ENCODE results near the gene GALE. TPM values are rescaled to one million over a fixed set of nuclear protein-coding genes. Genes with fewer than 3 reads are reported as not detected.
"Not testable (repeated sequence)": the region's sequence is repeated elsewhere in the genome, so short reads cannot be mapped to it uniquely, and the experiment has no call there.

Gene GALE
- total RNA-seq = 15.8 TPM

DNA sequence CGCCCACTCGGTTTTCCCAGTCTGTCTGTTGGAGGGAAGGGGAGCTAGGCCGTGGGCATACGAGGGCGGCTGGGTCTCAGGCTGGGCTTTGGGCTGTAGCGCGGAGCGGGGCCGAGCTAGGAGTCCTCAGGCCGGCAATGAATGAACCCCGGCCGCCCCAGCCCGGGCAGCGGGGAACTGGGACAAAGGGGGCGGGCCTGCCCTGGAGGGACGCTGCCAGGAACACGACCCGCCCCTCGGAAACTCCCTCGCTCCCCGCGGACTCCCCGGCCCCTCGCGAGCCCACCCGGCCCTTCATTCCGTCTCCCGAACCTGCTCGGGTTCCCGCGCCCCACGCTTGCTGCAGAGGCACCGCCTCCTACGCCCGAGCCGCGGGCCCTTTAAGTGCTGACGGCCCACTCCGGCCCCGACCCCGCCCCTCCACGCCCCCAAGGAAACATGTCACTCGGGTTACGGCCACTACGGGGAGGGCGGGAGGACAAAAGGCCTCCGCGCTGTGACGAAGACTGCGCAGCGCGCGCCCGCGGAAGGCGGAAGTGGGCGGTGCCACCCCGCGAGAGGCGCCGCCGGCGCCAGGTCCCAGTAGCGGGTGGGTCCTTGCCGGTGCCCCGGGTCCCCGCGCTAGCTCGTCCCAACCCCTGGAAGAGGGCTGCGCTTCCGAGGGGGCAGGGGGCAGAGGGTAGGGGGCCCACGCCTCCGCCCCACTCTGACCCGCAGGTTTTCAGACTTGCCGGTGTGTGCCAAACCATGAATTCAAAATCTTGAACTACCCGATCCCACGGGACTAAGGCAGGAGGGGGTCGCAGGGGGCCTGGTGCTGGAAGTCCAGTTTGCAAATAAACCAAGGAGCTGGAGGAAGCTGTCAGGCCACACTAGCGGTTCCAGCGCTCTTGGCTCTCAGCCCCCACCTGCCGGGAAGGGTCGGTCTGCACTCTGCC is at the start of gene GALE:
Gene GALE (minus strand): TSS at position 355 of the 938 bp plus-strand sequence. CDS start 1,747 bp downstream, outside the sequence.
- intact Hi-C loops (cut with DNase I) = no loop called here
- ATAC-seq (peak; percentile 97), DNase-seq (ENCODE audit: low spot score) (peak; percentile 98)

DNA sequence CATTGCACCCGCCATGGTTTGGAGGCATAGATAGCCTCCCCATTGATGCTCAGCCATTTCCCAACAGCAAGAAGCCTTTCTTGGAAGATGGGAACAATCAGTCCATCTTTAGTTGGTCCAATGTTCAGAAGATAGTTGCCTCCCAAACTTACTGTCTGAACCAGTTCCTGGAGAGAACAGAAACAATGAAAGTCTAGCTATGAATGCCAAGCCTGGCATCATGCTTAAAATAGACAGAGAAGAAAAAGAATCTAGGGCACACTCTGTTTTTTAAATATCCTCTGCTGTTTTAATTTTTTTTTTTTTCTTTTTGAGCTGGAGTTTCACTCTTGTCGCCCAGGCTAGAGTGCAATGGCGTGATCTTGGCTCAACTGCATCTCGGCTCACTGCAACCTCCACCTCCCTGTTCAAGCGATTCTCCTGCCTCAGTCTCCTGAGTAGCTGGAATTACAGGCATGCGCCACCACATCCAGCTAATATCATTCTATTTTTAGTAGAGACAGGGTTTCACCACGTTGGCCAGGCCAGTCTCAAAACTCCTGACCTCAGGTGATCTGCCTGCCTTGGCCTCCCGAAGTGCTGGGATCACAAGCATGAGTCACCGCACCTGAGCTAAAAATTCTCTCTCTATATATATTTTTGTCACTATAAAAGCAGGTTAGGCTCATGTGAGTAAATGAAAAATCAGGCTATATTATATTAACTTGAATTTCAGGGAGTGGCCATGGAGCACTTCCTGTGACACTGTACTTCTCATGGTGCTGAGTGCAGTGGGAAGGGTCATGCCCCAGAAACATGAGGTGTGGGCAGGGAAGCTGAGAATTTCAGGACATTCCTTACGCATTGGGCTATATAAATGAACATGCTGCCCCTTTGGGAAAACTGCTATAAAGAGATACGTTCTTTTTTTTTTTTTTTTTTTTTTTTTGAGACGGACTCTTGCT is 48.4 kb upstream of the GALE start:
- DNase-seq (ENCODE audit: low spot score) (no peak), ATAC-seq (no peak)
- intact Hi-C loops (cut with DNase I) = no loop called here

DNA sequence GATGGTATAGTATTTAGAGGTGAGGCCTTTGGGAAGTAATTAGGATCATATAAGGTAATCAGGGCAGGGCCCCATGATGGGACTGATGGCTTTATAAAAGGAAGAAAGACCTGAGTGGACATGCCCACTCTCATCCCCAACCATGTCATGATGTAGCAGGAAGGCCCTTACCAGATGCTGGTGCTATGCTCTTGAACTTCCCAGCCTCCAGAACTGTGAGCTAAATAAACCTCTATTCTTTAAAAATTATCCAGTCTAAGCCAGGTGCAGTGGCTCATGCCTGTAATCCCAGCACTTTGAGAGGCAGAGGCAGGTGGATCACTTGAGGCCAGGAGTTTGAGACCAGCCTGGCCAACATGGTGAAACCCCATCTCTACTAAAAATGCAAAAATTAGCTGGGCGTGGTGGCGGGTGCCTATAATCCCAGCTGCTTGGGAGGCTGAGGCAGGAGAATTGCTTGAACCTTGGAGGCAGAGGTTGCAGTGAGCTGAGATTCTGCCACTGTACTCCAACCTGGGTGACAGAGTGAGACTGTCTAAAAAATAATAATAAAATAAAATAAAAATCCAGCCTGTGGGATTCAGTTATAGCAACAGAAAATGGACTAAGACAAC is 47.0 kb upstream of the GALE start:
- ATAC-seq; DNase-seq (ENCODE audit: low spot score); intact Hi-C loops (cut with DNase I): not testable (repeated sequence)

DNA sequence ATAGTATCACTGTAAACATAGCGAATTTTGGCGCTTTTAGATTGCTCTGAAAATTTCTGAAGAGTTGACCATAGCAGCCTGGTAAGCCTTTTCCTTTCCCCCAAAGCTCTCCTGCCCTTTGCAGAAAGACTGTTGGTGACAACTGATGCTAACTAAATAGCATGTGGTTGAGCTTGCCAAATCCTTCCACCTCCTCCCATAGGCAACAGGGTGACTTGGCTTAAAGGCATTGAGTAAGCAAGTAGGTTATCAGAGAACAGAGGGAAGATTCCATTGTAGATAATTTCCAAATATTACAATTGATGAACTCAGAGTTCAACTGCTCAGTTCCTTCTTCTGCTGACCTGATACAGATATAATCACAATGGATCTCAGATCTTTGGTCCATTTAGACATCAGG is 44.6 kb upstream of the GALE start:
- DNase-seq (ENCODE audit: low spot score) = no peak
- no peak for ATAC-seq
- intact Hi-C loops (cut with DNase I) = no loop called here

DNA sequence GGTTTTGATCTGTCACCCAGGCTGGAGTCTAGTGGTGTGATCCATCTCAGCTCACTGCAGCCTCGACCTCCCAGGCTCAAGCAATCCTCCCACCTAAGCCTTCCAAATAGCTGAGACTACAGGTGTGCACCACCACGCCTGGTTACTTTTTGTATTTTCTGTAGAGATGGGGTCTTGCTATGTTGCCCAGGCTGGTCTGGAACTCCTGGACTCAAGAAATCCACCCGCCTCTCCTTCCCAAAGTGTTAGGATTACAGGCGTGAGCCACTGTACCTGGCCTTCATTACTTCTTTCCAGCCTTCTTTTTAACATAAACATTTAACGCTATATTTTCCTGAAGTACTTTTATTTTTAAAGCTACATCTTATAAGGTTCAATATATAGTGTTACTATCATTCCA is 43.1 kb upstream of the GALE start:
- DNase-seq (ENCODE audit: low spot score) = no peak
- intact Hi-C loops (cut with DNase I) = no loop called here
- ATAC-seq = no peak

DNA sequence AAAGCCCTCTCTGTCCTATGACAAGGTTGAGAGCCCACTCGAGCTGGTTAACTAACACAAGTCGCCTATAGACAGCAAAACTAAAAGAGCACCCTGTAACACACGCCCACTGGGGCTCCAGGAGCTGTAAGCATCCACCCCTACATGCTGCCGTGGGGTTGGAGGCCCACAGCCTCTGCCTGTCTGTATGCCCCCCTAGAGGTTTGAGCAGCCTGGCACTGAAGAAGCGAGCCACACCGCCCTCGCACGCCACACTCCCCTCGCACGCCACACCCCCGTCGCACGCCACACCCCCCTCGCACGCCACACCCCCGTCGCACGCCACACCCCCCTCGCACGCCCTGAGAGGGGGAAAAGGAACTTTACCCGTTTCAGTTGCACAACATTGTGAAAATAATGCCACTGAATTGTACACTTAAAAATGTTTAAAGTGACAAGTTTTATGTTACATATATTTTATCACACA is 37.9 kb upstream of the GALE start:
- intact Hi-C loops (cut with DNase I) = no loop called here
- DNase-seq (ENCODE audit: low spot score) = peak; percentile 79

DNA sequence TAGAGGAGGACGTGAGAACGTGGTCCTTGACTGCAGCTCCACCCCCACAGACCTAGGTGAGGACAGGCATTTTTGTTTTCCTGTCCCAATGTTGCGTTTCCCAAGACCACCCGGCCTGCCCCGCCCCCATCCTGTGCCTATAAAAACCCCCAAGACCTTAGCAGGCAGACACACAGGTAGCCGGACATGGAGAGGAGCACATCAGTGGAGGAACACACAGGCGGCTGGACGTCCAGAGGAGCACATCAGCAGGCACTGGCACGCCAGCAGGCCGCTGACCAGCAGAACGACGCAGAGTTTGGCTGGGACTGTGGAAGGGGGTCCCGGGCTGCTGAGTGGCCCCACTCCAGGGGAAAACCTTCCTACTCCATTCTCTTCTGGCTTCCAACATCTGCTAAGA is 37.4 kb upstream of the GALE start:
- DNase-seq (ENCODE audit: low spot score) (no peak), ATAC-seq (peak; percentile 32)
- intact Hi-C loops (cut with DNase I) = no loop called here

More for the DNA sequence above, 37.9 kb upstream of the GALE start:
- peak; percentile 98 for ATAC-seq

DNA sequence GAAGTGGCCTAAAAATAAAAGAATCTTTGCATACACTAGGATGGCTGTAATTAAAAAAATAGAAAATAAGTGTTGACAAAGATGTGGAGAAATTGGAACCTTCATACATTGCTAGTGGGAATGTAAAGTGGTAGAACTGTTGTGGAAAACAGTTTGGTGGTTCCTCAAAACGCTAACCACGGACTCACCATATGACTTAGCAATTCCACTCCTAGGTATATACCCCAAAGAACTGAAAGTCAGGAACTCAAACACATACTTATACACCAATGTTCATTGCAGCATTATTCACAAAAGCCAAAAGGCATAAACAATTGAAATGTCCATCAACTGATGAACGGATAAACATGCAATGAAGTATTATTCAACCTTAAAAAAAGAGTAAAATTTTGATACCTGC is 35.5 kb upstream of the GALE start:
- ATAC-seq (no peak), DNase-seq (ENCODE audit: low spot score) (no peak)
- intact Hi-C loops (cut with DNase I) = no loop called here

DNA sequence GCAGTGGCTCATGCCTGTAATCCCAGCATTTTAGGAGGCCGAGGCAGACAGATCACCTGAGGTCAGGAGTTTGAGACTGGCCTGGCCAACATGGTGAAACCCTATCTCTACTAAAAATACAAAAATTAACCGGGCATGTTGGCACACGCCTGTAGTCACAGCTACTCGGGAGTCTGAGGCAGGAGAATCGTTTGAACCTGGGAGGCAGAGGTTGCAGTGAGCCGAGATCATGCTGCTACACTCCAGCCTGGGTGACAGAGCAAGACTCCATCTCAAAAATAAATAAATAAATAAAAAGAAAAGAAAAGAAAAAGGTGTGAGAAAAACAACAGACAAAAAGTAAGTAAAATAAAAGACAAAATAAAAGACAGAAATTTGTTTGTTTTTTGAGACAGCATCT is 33.6 kb upstream of the GALE start:
- DNase-seq (ENCODE audit: low spot score); ATAC-seq; intact Hi-C loops (cut with DNase I): not testable (repeated sequence)

DNA sequence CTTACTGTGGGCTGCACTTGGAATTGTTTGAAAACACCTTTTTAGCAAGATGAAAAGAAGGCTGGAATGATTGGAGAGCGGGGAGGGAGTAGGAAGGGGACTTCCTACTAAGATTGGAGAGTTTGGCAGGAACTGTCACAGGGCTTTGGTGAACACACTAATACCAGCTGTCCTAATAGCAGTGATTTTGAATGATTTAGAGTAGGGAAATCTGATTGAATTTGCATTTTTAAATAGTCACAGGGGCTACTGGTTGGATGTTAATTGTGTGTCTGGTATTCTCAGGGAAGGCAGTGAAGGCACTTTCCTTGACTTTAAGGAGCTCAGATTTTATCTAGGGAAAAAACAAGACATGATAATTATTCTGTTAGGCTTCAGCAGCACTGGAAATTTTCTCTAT is 27.2 kb upstream of the GALE start:
- ATAC-seq = no peak
- intact Hi-C loops (cut with DNase I) = no loop called here
- DNase-seq (ENCODE audit: low spot score) = no peak

DNA sequence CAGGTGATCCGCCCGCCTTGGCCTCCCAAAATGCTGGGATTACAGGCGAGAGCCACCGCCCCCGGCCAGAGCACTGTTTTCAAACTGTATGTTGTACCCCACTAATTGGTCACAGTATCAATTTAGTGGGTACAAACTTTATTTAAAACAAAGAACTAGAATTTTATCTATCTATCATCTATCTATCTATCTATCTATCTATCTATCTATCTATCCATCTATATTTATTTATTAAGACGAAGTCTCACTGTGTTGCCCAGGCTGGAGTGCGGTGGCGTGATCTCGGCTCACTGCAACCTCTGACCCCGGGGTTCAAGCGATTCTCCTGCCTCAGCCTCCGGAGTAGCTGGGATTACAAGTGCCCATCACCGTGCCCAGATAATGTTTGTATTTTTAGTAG is 26.0 kb upstream of the GALE start:
- intact Hi-C loops (cut with DNase I) = loop anchor here (1.0 kb wide), 1 partner anchor 40 kb away; no protein-coding TSS in a partner anchor
- not testable (repeated sequence) for DNase-seq (ENCODE audit: low spot score); ATAC-seq

DNA sequence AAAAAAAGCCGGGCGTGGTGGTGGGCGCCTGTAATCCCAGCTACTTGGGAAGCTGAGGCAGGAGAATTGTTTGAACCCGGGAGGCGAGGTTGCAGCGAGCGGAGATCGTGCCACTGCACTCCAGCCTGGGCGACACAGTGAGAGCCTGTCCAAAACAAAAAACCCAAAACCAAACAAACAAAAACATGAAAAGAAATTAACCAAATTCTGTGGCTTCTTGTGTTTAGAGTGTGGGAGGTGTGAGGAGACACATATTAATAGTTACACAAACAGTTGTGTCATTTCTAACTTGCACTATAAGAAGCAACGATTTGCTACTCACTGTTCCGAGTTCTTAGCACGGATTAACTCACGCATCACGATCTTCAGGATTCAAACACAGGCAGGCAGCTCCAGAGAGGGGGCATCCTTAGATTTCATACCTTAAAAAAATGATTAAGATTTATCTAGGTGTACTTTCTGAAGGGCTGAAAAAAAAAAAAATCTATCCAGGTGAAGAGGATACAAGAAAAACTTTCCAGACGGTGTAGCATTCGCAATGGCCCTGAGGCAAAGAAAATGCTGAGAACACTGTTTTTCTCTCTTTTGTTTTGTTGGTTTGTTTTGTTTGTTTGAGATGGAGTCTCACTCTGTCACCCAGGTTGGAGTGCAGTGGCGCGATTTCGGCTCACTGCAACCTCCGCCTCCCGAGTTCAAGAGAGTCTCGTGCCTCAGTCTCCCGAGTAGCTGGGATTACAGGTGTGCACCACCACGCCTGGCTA is 25.4 kb upstream of the GALE start:
- DNase-seq (ENCODE audit: low spot score) (no peak), ATAC-seq (peak; percentile 14)
- intact Hi-C loops (cut with DNase I) = loop anchor here (1.0 kb wide), 1 partner anchor 40 kb away; no protein-coding TSS in a partner anchor

DNA sequence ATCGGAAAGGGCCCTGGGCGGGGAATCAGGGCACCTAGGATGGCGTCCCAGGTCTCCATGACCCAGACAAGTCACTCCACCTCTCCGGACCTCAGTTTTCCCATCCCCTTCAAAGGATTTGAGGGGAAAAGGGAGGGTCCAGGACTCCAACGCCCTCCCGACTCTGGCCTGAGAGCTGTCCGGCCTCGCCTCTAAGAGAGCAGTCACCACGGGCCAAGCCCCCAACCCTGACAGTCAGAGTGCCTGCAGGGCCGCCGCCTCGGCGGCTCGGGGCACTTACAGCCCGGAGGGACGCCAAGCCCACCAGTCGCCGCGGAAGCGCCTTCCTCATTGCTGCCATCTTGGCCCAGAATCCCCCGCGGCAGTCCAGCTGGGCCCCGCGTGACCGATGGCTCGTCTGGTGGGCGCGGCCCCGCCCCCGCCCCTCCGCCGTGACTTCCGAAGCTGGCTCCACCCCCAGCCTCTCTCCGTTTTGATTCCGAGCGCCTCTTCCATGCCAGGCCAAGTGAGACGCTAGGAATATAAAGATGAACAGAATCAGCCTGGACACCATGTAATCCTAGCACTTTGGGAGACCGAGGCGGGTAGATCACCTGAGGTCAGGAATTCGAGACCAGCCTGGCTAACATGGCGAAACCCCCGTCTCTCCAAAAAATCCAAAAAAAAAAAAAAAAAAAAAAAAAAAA is 24.7 kb upstream of the GALE start, which contains the start of gene HMGCL:
Gene HMGCL (minus strand): TSS at position 354 of the 686 bp plus-strand sequence. CDS start 14 bp downstream, at position 340.
- ATAC-seq (peak; percentile 99), DNase-seq (ENCODE audit: low spot score) (peak; percentile 95)
- intact Hi-C loops (cut with DNase I) = no loop called here

DNA sequence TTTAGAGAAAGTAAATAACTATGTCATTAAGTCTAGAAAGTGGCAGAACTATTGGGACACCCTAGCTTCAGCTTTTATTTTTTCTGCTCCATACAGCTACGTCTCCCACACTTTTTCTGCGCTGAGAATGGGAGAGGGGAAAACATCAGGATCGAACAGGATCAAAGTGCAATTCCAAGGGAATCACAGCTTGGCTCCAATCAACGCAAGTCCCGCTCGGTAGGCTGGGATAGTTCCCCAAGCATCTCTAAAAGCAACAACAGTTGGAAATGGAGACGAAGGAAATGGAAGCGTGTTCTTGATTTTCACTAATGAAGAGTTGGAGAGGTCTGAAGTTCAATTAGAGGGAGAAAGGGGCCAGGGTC is 24.1 kb upstream of the GALE start:
- intact Hi-C loops (cut with DNase I) = no loop called here
- ATAC-seq (no peak), DNase-seq (ENCODE audit: low spot score) (no peak)

DNA sequence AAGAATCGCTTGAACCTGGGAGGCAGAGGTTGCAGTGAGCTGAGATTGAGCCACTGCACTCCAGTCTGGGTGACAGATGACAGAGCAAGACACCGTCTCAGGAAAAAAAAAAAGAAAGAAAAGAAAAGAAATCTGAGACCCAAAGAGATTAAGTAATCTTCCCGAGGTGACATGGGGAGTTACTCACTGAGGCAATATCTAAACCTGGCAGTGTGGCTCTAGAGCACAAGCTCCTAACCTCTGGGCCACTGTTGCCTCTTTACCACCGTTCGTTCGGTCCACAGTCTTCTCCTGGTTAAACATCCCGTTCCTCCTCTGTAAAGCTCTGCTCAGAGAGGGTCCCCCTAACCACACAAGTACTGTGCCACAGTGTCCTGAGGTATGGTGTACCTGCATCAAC is 23.2 kb upstream of the GALE start:
- intact Hi-C loops (cut with DNase I) = no loop called here
- no peak for ATAC-seq
- DNase-seq (ENCODE audit: low spot score) = no peak

DNA sequence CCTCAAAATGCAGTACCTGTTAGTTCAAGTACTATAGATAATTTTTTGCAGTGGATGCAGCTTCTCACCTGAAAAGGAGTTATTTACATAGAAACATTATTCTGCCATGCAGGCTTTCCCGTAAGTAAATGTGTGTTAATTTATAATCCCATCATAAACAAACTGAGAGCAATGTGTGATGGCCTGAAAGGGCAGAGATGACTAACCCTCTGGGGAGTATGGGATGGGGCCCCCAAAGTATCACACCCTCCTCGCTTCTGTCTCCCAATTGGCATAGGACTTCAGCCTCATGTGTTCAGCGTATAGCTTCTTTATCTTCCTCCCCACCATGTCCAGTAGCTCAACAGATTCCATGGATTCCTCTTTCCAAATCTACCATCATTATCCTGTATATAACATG is 17.1 kb upstream of the GALE start:
- ATAC-seq (no peak), DNase-seq (ENCODE audit: low spot score) (no peak)
- intact Hi-C loops (cut with DNase I) = no loop called here

DNA sequence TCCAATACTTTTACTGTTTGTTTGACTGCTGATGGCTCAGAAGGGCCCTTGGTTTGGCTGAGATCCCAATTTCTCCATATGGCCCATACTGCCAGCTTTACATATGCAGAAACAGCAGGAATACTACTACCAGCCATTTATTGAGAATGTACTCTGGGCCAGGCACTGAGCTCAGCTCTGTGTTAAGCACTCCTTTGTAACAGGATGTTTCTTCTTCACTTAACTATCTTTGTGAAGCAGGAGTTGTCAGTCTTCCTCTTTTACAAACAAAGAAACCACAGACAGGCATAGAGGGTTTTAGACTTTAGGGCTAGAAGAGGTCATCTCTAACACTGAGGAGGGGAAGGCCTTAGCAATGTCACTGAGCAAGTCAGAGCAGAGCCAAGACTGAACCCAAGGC is 16.4 kb upstream of the GALE start:
- DNase-seq (ENCODE audit: low spot score) = no peak
- intact Hi-C loops (cut with DNase I) = no loop called here
- ATAC-seq = no peak

DNA sequence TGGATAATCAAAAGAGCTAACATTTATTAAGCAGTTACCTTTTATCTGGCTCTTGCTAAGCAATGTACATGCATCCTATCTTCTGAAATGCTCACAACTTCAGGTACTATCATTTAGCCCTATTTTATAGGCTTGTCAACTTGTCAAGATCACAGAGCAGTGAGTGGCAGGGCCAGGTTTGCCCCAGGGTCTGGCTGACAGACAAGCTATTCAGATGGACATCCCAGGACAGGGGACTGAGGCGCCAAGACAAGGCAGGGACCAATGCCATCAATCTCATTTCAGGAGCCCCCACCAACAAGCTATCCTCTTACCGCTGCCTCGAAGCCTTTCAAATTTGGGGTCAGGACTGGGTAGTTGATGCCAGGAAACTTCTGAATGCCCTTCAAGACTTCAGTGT is 15.8 kb upstream of the GALE start:
- intact Hi-C loops (cut with DNase I) = no loop called here
- DNase-seq (ENCODE audit: low spot score) = no peak
- no peak for ATAC-seq
